Liver (tissue), 9 donors: ENCODE measurements around the gene MEIOB. TPM values are rescaled to one million over a fixed set of nuclear protein-coding genes. Genes with fewer than 3 reads are reported as not detected.

Source experiments
- DNase-seq: peaks from one replicate; pipeline ENCODE4 v3.0.0-alpha.2; 2017; ENCODE audit warnings: low spot score
- H3K27ac ChIP-seq, 2 donors: one replicate each; pipeline ENCODE4 v1.7.0; 2013; ENCODE audit warnings: inconsistent platforms in 2 of 2, low read length in 2 of 2, control low read depth in 1 of 2, low read depth in 1 of 2, mild to moderate bottlenecking in 1 of 2
- H3K27me3 ChIP-seq, 4 donors: one replicate each; pipeline versions ENCODE4 v1.6.1 to v1.7.0; 2013; ENCODE audit warnings: low read length in 3 of 4, inconsistent platforms in 1 of 4, mild to moderate bottlenecking in 1 of 4, moderate library complexity in 1 of 4; ENCODE audit not compliant: control insufficient read depth in 4 of 4, insufficient read depth in 4 of 4
- H3K36me3 ChIP-seq, 4 donors: one replicate each; pipeline versions ENCODE4 v1.6.1 to v1.7.0; 2013; ENCODE audit warnings: low read length in 3 of 4, mild to moderate bottlenecking in 3 of 4, low read depth in 1 of 4, moderate library complexity in 1 of 4; ENCODE audit not compliant: control insufficient read depth in 4 of 4, insufficient read depth in 3 of 4
- H3K4me1 ChIP-seq, 4 donors: one replicate each; pipeline versions ENCODE4 v1.6.1 to v1.7.0; 2013; ENCODE audit warnings: low read length in 3 of 4, mild to moderate bottlenecking in 3 of 4, moderate library complexity in 1 of 4; ENCODE audit not compliant: control insufficient read depth in 4 of 4, insufficient read depth in 4 of 4
- H3K4me3 ChIP-seq, 3 donors: one replicate each; pipeline versions ENCODE4 v1.6.1 to v1.7.0; 2013; ENCODE audit warnings: low read length in 3 of 3, control low read depth in 1 of 3, low read depth in 1 of 3, mild to moderate bottlenecking in 1 of 3
- H3K9ac ChIP-seq, 2 donors: one replicate each; pipeline ENCODE4 v1.7.0; 2013; ENCODE audit warnings: low read length in 2 of 2, mild to moderate bottlenecking in 2 of 2, moderate library complexity in 2 of 2, control low read depth in 1 of 2, low read depth in 1 of 2
- H3K9me3 ChIP-seq, 4 donors: one replicate each; pipeline versions ENCODE4 v1.6.1 to v1.7.0; 2013; ENCODE audit warnings: low read length in 3 of 4; ENCODE audit not compliant: control insufficient read depth in 4 of 4
- EGR1 ChIP-seq, 2 donors: IDR thresholded peaks; 2 replicates each; pipeline ENCODE4 v1.6.1; 2016 to 2018; ENCODE audit warnings: antibody characterized with exemption in 2 of 2, low read depth in 2 of 2
- FOXA1 ChIP-seq: IDR thresholded peaks from 2 replicates; pipeline ENCODE4 v1.6.1; 2016; ENCODE audit warnings: antibody characterized with exemption
- FOXA2 ChIP-seq: IDR thresholded peaks from 2 replicates; pipeline ENCODE4 v1.6.1; 2016; ENCODE audit warnings: antibody characterized with exemption
- GABPA ChIP-seq, 2 donors: IDR thresholded peaks in 1 of 2; conservative IDR thresholded peaks in 1 of 2; 2 replicates each; pipeline ENCODE4 v1.6.1; 2016; ENCODE audit warnings: antibody characterized with exemption in 2 of 2, mild to moderate bottlenecking in 1 of 2, moderate library complexity in 1 of 2
- HNF4A ChIP-seq, 2 donors: conservative IDR thresholded peaks; 2 replicates each; pipeline ENCODE4 v1.6.1; 2016; ENCODE audit warnings: antibody characterized with exemption in 2 of 2, mild to moderate bottlenecking in 2 of 2
- HNF4G ChIP-seq: IDR thresholded peaks from 2 replicates; pipeline ENCODE4 v1.6.1; 2016; ENCODE audit warnings: antibody characterized with exemption
- JUND ChIP-seq, 2 donors: IDR thresholded peaks; 2 replicates each; pipeline ENCODE4 v1.6.1; 2016; ENCODE audit warnings: antibody characterized with exemption in 2 of 2
- NR2F2 ChIP-seq: IDR thresholded peaks from 2 replicates; pipeline ENCODE4 v1.6.1; 2016; ENCODE audit warnings: antibody characterized with exemption
- RAD21 ChIP-seq, 2 donors: IDR thresholded peaks; 2 replicates each; pipeline ENCODE4 v1.6.1; 2016; ENCODE audit warnings: antibody characterized with exemption in 2 of 2, mild to moderate bottlenecking in 2 of 2
- RXRA ChIP-seq, 2 donors: IDR thresholded peaks; 2 replicates each; pipeline ENCODE4 v1.6.1; 2017 to 2018; ENCODE audit warnings: antibody characterized with exemption in 2 of 2, mild to moderate bottlenecking in 1 of 2
- SP1 ChIP-seq: IDR thresholded peaks from 2 replicates; pipeline ENCODE4 v1.6.1; 2018; ENCODE audit warnings: antibody characterized with exemption, mild to moderate bottlenecking
- TAF1 ChIP-seq: conservative IDR thresholded peaks from 2 replicates; pipeline ENCODE4 v1.6.1; 2016; ENCODE audit warnings: antibody characterized with exemption, mild to moderate bottlenecking
- YY1 ChIP-seq: IDR thresholded peaks from 2 replicates; pipeline ENCODE4 v1.6.1; 2016; ENCODE audit warnings: antibody characterized with exemption, mild to moderate bottlenecking
- WGBS: extraction: QIAGEN DNeasy Blood & Tissue Kit; methylation state at CpG from one replicate; pipeline ENCODE4 v1.1.7; 2013; 5-methylcytosine and 5-hydroxymethylcytosine counted together
- polyA plus RNA-seq, 2 donors: library from polyadenylated mRNA; stranded (reverse) in 1 of 2; unstranded in 1 of 2; fragments of 200-250 nt in 1 of 2; fragments of >200 nt in 1 of 2; fragmentation: Nextera tagmentation in 1 of 2; extraction: Ambion mirVana in 1 of 2; gene quantifications; one replicate each; pipeline versions ENCODE4 v1.2.1 to v1.2.3, GENCODE V29; 2013 to 2015
- total RNA-seq, 2 donors: library from RNA; depleted of rRNA; stranded (reverse); fragments of >200 nt; gene quantifications; one replicate each; pipeline ENCODE4 v1.2.3, GENCODE V29; 2014
- TF ChIP-seq, protein P1 (sequence below): IDR thresholded peaks from 2 replicates; pipeline ENCODE4 v1.6.1; 2016; ENCODE audit warnings: antibody characterized with exemption, mild to moderate bottlenecking
- TF ChIP-seq, protein P2 (sequence below): IDR thresholded peaks from 2 replicates; pipeline ENCODE4 v1.6.1; 2016; ENCODE audit warnings: antibody characterized with exemption
- TF ChIP-seq, protein P3 (sequence below): IDR thresholded peaks from 2 replicates; pipeline ENCODE4 v1.6.1; 2016; ENCODE audit warnings: antibody characterized with exemption
- TF ChIP-seq, protein P4 (sequence below): IDR thresholded peaks from 2 replicates; pipeline ENCODE4 v1.6.1; 2016; ENCODE audit warnings: antibody characterized with exemption
- TF ChIP-seq, protein P5 (sequence below): fragments of 150-350 bp; IDR thresholded peaks from 2 replicates; pipeline ENCODE4 v1.5.1; 2017; ENCODE audit warnings: improper control_type of control experiment, low read depth, low read length; ENCODE audit not compliant: missing input control
- donor health status: healthy.
- donor health status: healthy.
- donor health status: healthy.
- donor health status: healthy.
- donor health status: healthy.

The MEIOB gene
- total and polyA plus RNA-seq, 4 donors = 0.33 to 2.2 TPM; not detected in 2

DNA sequence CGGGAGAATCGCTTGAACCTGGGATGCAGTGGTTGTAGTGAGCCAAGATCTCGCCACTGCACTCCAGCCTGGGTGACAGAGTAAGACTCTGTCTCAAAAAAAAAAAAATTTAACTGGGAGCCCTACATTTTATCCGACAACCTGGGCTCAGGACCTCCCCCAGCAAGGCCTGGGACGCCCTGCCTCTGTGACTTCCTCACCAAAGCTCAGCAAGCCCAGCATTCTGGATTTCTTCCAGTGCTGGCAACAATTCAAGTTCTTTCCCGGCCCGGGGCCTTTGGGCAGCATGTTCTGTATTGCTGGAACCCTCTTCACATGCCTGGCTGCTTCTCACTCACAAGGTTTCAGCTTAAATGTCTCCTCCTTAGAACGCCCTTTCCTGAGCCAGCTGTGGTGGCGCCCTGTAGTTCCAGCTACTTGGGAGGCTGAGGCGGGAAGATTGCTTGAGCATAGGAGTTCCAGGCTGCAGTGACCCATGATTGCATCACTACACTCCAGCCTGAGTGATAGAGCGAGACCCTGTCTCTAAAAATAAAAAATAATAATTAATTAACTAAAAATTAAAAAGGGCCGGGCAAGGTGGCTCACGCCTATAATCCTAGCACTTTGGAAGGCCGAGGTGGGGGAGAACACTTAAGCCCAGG, 15.9 kb upstream of the MEIOB start:
- no peak for DNase-seq
- WGBS = 82% methylated on average over 14 of the region's 14 CpGs
- peaks cover 0 to 3% (median under 1%) of the 10 kb centered on the region in 4 donors for H3K4me1 ChIP-seq

More for the DNA sequence above, 15.9 kb upstream of the MEIOB start:
- H3K36me3 ChIP-seq = no peaks in the 10 kb centered on the region
- H3K4me3 ChIP-seq = no peak overlapping the region
- no peak overlapping the region for H3K9ac ChIP-seq
- TF ChIP-seq RAD21 (IDR thresholded peaks at IDR 0.05) (no peak), EGR1 (IDR thresholded peaks at IDR 0.05; ENCODE audit: low read depth in 2 of 2) (no peak), TAF1 (no peak), RXRA (IDR thresholded peaks at IDR 0.05) (no peak), HNF4A (conservative IDR thresholded peaks at IDR 0.05) (no peak), FOXA1 (no peak), HNF4G (no peak), FOXA2 (no peak), JUND (IDR thresholded peaks at IDR 0.05) (no peak), GABPA (IDR thresholded peaks at IDR 0.05 in 1 of 2, conservative IDR thresholded peaks at IDR 0.05 in 1 of 2) (no peak), YY1 (no peak), NR2F2 (no peak), SP1 (no peak)
- TF ChIP-seq, protein P1, sequence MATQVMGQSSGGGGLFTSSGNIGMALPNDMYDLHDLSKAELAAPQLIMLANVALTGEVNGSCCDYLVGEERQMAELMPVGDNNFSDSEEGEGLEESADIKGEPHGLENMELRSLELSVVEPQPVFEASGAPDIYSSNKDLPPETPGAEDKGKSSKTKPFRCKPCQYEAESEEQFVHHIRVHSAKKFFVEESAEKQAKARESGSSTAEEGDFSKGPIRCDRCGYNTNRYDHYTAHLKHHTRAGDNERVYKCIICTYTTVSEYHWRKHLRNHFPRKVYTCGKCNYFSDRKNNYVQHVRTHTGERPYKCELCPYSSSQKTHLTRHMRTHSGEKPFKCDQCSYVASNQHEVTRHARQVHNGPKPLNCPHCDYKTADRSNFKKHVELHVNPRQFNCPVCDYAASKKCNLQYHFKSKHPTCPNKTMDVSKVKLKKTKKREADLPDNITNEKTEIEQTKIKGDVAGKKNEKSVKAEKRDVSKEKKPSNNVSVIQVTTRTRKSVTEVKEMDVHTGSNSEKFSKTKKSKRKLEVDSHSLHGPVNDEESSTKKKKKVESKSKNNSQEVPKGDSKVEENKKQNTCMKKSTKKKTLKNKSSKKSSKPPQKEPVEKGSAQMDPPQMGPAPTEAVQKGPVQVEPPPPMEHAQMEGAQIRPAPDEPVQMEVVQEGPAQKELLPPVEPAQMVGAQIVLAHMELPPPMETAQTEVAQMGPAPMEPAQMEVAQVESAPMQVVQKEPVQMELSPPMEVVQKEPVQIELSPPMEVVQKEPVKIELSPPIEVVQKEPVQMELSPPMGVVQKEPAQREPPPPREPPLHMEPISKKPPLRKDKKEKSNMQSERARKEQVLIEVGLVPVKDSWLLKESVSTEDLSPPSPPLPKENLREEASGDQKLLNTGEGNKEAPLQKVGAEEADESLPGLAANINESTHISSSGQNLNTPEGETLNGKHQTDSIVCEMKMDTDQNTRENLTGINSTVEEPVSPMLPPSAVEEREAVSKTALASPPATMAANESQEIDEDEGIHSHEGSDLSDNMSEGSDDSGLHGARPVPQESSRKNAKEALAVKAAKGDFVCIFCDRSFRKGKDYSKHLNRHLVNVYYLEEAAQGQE = no peak
- TF ChIP-seq, protein P2, sequence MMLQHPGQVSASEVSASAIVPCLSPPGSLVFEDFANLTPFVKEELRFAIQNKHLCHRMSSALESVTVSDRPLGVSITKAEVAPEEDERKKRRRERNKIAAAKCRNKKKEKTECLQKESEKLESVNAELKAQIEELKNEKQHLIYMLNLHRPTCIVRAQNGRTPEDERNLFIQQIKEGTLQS = no peak
- TF ChIP-seq, protein P3, sequence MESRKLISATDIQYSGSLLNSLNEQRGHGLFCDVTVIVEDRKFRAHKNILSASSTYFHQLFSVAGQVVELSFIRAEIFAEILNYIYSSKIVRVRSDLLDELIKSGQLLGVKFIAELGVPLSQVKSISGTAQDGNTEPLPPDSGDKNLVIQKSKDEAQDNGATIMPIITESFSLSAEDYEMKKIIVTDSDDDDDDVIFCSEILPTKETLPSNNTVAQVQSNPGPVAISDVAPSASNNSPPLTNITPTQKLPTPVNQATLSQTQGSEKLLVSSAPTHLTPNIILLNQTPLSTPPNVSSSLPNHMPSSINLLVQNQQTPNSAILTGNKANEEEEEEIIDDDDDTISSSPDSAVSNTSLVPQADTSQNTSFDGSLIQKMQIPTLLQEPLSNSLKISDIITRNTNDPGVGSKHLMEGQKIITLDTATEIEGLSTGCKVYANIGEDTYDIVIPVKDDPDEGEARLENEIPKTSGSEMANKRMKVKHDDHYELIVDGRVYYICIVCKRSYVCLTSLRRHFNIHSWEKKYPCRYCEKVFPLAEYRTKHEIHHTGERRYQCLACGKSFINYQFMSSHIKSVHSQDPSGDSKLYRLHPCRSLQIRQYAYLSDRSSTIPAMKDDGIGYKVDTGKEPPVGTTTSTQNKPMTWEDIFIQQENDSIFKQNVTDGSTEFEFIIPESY = no peak
- TF ChIP-seq, protein P4, sequence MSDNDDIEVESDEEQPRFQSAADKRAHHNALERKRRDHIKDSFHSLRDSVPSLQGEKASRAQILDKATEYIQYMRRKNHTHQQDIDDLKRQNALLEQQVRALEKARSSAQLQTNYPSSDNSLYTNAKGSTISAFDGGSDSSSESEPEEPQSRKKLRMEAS = no peak
- TF ChIP-seq, protein P5, sequence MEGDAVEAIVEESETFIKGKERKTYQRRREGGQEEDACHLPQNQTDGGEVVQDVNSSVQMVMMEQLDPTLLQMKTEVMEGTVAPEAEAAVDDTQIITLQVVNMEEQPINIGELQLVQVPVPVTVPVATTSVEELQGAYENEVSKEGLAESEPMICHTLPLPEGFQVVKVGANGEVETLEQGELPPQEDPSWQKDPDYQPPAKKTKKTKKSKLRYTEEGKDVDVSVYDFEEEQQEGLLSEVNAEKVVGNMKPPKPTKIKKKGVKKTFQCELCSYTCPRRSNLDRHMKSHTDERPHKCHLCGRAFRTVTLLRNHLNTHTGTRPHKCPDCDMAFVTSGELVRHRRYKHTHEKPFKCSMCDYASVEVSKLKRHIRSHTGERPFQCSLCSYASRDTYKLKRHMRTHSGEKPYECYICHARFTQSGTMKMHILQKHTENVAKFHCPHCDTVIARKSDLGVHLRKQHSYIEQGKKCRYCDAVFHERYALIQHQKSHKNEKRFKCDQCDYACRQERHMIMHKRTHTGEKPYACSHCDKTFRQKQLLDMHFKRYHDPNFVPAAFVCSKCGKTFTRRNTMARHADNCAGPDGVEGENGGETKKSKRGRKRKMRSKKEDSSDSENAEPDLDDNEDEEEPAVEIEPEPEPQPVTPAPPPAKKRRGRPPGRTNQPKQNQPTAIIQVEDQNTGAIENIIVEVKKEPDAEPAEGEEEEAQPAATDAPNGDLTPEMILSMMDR = no peak
- no peak overlapping the region for H3K27ac ChIP-seq
- H3K9me3 ChIP-seq = no peaks in the 10 kb centered on the region
- no peaks in the 10 kb centered on the region for H3K27me3 ChIP-seq
